ENCODE results near the gene SOX6. TPM values are rescaled to one million over a fixed set of nuclear protein-coding genes. Genes with fewer than 3 reads are reported as not detected.
A peak's percentile ranks its signal among the peaks of the same experiment; 100 is the strongest.

Gene SOX6
- total RNA-seq, 1 experiment from 2014 or later, result not detected

DNA sequence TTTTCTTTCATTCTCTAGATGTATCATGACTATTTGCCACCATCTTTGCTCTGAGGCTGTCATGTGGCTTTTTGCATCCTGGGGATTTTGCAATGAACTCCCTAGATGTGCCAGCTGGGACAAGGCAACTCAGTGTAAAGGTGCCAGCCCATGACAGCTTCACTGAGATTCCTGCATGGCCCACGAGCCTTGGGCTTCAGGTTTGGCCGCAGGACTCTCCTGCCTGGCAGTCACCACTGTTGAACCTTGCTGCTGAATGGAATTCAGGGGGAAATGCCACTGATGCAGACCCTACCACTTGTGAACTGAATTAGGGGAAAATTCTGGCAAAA, 385.2 kb downstream of the SOX6 start:
- Histone ChIP-seq H3K4me3 (no peak overlapping the region), H3K27me3 (no peaks in the 10 kb centered on the region), H3K36me3 (no peaks in the 10 kb centered on the region), H3K9me3 (no peaks in the 10 kb centered on the region)
- DNase-seq, result no peak

DNA sequence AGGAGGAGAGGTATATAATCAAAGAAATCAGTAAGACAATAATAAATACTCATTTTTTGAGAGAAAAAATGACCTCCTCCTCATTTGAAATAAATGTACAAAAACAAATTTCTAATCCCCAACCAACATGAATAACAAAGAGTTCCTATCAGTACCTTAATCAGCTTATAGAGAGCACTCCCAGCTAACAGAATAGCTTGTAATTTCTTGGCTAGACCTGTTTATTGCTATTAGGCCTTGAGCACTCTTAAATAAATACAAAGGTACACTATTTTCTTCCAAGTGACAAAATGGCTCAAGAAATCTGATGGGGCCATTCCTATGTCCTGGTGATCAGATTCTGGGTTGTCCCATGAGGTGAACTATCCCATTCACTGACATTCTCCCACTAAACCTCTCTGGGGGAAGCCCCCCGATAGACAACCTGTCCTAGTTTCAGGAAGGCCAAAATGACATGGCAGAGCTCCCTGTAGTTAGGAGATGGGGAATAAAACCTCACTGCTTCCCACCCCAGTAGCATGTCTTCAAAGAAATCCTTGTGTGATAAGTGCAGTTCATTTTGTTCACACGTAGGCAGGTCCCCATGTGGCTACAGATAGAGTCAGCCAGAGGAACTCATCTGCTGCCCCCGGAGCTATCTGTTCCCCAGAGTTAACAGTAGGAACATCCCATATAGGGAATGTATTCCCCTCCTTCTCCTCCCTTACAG, 385.7 kb downstream of the SOX6 start:
- Histone ChIP-seq H3K36me3 (no peaks in the 10 kb centered on the region), H3K9me3 (no peaks in the 10 kb centered on the region)
- DNase-seq, result no peak

DNA sequence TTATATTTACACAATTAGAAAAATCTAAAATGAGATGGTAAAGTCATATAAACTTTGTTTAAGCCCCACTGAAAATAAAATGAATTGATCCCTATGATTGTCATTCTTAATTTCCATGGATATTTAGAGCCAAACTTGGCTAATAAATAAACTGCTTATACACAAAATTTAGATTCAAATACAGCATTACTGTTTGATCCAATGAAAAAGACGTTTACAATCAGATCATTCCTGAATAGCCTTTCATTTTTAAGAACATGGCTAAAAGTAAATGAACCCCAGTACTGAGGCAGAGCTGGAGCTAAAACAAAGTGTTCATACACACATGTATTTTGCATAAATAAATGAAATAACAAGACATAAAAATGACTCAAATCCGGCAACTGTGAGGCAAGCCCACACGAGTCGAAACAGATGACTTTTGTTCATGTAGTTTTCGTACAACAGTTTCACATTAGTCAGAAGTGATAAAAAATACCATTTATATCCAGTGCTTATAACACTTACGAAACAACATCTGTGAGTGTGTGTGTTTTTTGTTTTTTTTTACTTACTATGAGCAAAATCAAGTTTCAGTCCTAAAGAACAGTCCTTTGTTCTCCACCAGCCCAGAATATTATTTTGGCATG, 386.5 kb downstream of the SOX6 start:
- Histone ChIP-seq H3K9me3 (no peaks in the 10 kb centered on the region), H3K36me3 (no peaks in the 10 kb centered on the region), H3K27me3 (no peaks in the 10 kb centered on the region), H3K4me3 (no peak overlapping the region)
- DNase-seq, result peak; percentile 12

More for the DNA sequence above, 385.7 kb downstream of the SOX6 start:
- Histone ChIP-seq H3K4me3 (no peak overlapping the region), H3K27me3 (no peaks in the 10 kb centered on the region)

DNA sequence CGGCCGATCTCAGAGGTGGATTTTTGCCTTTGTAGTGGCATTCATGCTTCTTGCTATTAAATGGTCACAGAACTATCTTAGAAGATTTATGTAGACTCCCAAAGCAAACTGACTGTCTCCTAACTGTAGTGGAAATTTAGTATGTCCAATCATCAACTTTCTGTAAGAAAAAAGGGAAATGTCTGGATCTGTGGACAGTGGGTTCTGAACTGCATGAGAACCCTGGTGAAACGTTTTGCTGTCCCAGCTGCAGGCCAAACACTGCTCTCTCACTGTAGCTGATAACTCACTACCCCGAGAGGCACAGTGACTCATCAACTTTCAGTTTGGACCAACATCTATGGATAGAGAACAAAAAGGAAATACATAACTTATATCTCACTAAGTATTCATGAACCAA, 387.1 kb downstream of the SOX6 start:
- DNase-seq, result peak; percentile 70
- no peak overlapping the region for H3K4me3 ChIP-seq
- no peaks in the 10 kb centered on the region for H3K9me3 ChIP-seq
- no peaks in the 10 kb centered on the region for H3K36me3 ChIP-seq
- H3K27me3 ChIP-seq, result no peaks in the 10 kb centered on the region

DNA sequence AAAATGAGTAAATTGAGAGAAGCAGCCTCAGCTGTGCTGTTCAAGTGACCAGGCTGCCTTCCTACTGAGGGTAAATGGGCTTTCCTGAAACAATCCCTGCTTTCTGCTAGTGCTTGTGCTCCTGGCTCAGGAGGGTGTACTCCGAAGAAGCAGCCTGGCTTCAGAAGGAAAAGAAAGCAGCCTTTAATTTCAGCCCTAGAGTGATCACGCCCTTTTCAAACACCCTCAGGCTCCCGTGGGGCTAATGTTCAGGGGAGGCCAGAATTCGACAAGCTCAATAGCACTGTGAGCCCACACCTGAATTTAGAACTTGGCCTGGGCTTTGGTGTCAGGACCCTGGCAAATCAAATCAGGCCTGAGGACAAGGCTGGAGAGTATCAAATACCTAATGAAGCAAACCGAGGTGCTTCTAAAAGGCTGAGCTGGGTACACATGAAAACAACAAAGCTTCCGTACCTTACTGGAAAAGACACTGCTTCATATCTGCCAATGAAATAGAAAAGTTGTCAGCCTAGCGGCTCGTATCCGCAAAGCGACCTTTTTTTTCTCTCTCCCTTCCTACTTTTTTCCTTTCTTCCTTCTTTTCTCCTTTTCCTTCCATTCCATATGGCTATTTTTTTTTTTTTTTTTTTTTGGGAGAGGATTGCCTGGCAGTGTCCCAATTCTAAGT, 387.8 kb downstream of the SOX6 start:
- DNase-seq, result no peak
- H3K27me3 ChIP-seq, result no peaks in the 10 kb centered on the region
- H3K36me3 ChIP-seq, result no peaks in the 10 kb centered on the region
- H3K4me3 ChIP-seq, result no peak overlapping the region
- H3K9me3 ChIP-seq, result no peaks in the 10 kb centered on the region

GRCh38 chr11:15967966-15968365, 388.4 kb downstream of the SOX6 start:
- H3K27me3 ChIP-seq, result no peaks in the 10 kb centered on the region
- DNase-seq, result no peak
- H3K4me3 ChIP-seq, result no peak overlapping the region
- H3K36me3 ChIP-seq, result no peaks in the 10 kb centered on the region
- H3K9me3 ChIP-seq, result no peaks in the 10 kb centered on the region

GRCh38 chr11:15967166-15967565, 389.2 kb downstream of the SOX6 start:
- DNase-seq, result no peak
- no peak overlapping the region for H3K4me3 ChIP-seq

GRCh38 chr11:15965562-15966250, 390.6 kb downstream of the SOX6 start:
- Histone ChIP-seq H3K9me3 (no peaks in the 10 kb centered on the region), H3K4me3 (no peak overlapping the region), H3K36me3 (no peaks in the 10 kb centered on the region), H3K27me3 (no peaks in the 10 kb centered on the region)
- no peak for DNase-seq

More at GRCh38 chr11:15967166-15967565, 389.2 kb downstream of the SOX6 start:
- no peaks in the 10 kb centered on the region for H3K27me3 ChIP-seq
- no peaks in the 10 kb centered on the region for H3K9me3 ChIP-seq
- no peaks in the 10 kb centered on the region for H3K36me3 ChIP-seq

- no peak for DNase-seq
- H3K4me3 ChIP-seq, result no peak overlapping the region
- H3K27me3 ChIP-seq, result no peaks in the 10 kb centered on the region
- no peaks in the 10 kb centered on the region for H3K9me3 ChIP-seq
- no peaks in the 10 kb centered on the region for H3K36me3 ChIP-seq
These were observed 393.1 kb downstream of the SOX6 start for GRCh38 chr11:15963266-15963665.

GRCh38 chr11:15958910-15959309, 397.4 kb downstream of the SOX6 start:
- no peak for DNase-seq
- no peaks in the 10 kb centered on the region for H3K36me3 ChIP-seq
- no peak overlapping the region for H3K4me3 ChIP-seq
- no peaks in the 10 kb centered on the region for H3K9me3 ChIP-seq
- H3K27me3 ChIP-seq, result no peaks in the 10 kb centered on the region

DNA sequence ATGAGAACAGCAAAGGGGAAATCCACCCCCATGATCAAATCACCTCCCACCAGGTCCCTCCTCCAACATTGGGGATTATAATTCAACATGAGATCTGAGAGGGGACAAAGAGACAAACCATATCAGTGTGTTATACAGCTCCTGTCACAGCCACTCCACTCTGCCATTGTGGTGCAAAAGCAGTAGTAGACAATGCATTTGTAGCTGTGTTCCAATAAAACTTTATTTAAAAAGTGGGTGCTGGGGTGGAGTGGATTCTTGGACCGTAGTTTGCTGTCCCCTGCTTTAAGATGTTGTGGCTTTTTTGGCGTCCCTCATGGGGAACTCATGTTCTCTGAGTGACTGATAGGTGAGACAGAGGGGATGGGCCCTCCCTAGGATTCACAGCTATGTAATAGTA, 399.1 kb downstream of the SOX6 start:
- Histone ChIP-seq H3K4me3 (no peak overlapping the region), H3K9me3 (no peaks in the 10 kb centered on the region), H3K36me3 (no peaks in the 10 kb centered on the region), H3K27me3 (no peaks in the 10 kb centered on the region)
- no peak for DNase-seq

- H3K27me3 ChIP-seq, result no peaks in the 10 kb centered on the region
- H3K4me3 ChIP-seq, result no peak overlapping the region
- H3K9me3 ChIP-seq, result no peaks in the 10 kb centered on the region
- no peak for DNase-seq
- H3K36me3 ChIP-seq, result no peaks in the 10 kb centered on the region
These were observed 400.0 kb downstream of the SOX6 start for GRCh38 chr11:15956302-15956701.

DNA sequence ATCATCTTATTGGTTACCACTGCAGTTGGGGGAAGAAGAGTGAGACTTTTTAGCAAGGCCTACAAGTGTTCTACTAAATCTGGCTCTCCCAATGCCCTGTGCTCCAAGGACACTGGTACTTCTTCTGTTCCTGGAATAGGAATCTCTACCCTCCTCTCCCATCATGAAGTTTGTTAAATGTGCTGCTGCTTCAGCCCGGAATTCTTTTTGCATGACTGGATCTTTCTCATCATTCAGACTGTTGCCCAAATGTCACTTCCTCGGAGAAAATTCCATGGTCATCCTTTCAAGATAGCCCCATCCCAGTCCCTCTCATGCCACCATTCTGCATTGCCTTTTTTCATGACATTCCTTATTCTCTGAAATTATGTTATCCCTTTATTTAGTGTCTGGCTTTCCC, 400.8 kb downstream of the SOX6 start:
- Histone ChIP-seq H3K36me3 (no peaks in the 10 kb centered on the region), H3K4me3 (no peak overlapping the region), H3K27me3 (no peaks in the 10 kb centered on the region), H3K9me3 (no peaks in the 10 kb centered on the region)
- no peak for DNase-seq

DNA sequence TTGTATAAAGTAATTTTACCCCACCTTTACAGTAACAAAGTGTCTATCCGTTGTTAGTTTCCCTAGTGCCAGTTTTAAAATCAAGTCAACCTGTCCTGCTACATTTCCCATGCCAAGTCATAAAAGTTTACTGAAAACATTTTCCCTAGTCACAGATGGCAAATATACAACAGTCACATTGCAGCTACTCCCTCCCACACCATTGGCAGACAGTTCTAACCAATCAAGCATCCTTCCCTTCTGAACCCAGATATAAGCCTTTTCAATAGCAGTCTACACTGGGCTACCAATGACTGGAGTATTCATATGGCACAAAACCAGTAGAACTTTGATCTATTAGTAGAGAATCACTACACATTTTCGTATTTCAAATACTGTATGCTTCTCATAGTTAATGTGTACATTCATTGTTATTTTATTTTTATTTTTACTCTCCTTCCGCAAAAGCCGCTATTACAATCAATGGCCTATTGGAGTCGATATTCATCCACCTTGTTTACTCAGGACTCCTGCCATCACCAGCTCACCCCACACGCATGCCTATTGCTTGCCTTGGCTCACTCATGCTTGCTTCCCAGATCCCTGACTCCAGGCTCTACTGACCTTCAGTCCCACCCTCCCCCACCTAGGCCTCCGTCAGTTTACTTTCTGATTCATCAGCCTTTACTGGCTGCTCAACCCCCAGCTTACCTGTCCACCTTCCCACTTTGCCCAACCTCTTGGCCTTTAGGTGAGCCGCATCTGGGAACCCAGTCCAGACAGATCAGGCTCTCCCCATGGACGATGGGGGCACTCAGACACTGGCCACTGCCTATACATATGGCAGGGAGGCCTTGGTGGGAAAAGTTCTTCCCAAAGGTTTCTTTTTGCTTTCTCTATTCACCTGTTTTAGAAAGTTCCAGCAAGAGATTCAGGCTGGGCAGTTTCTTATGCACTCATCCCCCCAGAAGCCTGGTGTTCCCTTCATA, 408.4 kb downstream of the SOX6 start:
- H3K36me3 ChIP-seq, result no peaks in the 10 kb centered on the region
- no peak overlapping the region for H3K4me3 ChIP-seq
- no peaks in the 10 kb centered on the region for H3K9me3 ChIP-seq
- DNase-seq, result no peak
- H3K27me3 ChIP-seq, result no peaks in the 10 kb centered on the region

GRCh38 chr11:15945726-15946125, 410.6 kb downstream of the SOX6 start:
- no peak for DNase-seq
- H3K4me3 ChIP-seq, result no peak overlapping the region
- H3K36me3 ChIP-seq, result no peaks in the 10 kb centered on the region
- no peaks in the 10 kb centered on the region for H3K27me3 ChIP-seq
- H3K9me3 ChIP-seq, result no peaks in the 10 kb centered on the region

DNA sequence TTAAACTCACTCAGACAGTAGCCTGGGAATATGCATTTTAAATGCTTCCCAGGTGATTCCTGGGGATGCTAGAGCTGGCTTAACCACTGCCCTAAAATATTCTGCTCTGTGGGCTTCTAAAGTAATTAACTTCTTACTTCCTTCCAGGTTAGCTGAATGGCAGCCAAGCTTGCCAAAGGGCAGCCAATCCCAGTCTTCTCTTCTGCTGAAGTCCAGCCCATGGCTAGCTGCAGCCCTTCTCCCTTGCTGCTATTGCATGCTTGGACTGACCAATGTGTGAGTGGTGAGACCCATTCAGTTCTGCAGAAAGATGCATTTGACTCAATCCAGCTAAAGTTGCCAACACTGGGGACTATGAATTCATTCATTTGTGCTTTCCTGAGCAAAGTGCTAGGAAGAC, 411.9 kb downstream of the SOX6 start:
- Histone ChIP-seq H3K27me3 (no peaks in the 10 kb centered on the region), H3K9me3 (no peaks in the 10 kb centered on the region), H3K4me3 (no peak overlapping the region), H3K36me3 (no peaks in the 10 kb centered on the region)
- DNase-seq, result no peak
